ENCODE data around the gene FBXO34.
A peak's percentile ranks its signal among the peaks of the same experiment; 100 is the strongest.

FBXO34 gene

GRCh38 chr14:55241673-55242072 is 29.5 kb upstream of the FBXO34 start:
- Histone ChIP-seq H3K23ac (ENCODE audit: low read length) (no peak overlapping the region), H3K27me3 (ENCODE audit: insufficient read depth, low read length) (peaks cover 5% of the 10 kb centered on the region), H3K4me3 (ENCODE audit: low read depth, low read length) (no peak overlapping the region), H2BK120ac (ENCODE audit: insufficient read depth, low read length, poor library complexity) (no peak overlapping the region), H3K9ac (ENCODE audit: low read length) (no peak overlapping the region), H3K18ac (ENCODE audit: low read length) (no peak overlapping the region), H3K14ac (ENCODE audit: low read length) (no peak overlapping the region), H2AK5ac (ENCODE audit: low read length) (no peak overlapping the region), H3K4me1 (ENCODE audit: control insufficient read depth in 1 of 2, insufficient read depth in 2 of 2, low read length in 2 of 2) (peaks cover 0 to 4% of the 10 kb centered on the region in 2 experiments), H4K91ac (ENCODE audit: low read depth, low read length) (no peak overlapping the region), H3K9me3 (ENCODE audit: insufficient read depth, low read depth, low read length) (no peaks in the 10 kb centered on the region), H4K8ac (ENCODE audit: low read depth, low read length) (no peak overlapping the region), H3K4me2 (ENCODE audit: low read length) (no peak overlapping the region), H2BK5ac (ENCODE audit: low read depth, low read length, poor library complexity) (no peak overlapping the region), H3K27ac (ENCODE audit: low read depth, low read length) (no peak overlapping the region), H2BK12ac (ENCODE audit: low read length) (no peak overlapping the region), H3K36me3 (ENCODE audit: control insufficient read depth in 1 of 2, insufficient read depth in 2 of 2, low read length in 2 of 2) (no peaks in the 10 kb centered on the region), H4K12ac (ENCODE audit: low read depth, low read length) (no peak overlapping the region), H3K4ac (ENCODE audit: low read depth, low read length) (no peak overlapping the region), H2AFZ (ENCODE audit: insufficient read depth, low read length, poor library complexity) (no peak overlapping the region), H3K79me1 (ENCODE audit: low read length) (no peaks in the 10 kb centered on the region), H3K79me2 (ENCODE audit: control insufficient read depth, insufficient read depth, low read length, poor library complexity) (no peaks in the 10 kb centered on the region)
- WGBS (ENCODE audit: extremely low coverage, insufficient coverage, insufficient read length), result no CpG with 5 or more reads among the region's 4 CpGs
- DNase-seq, result no peak

- H3K4ac ChIP-seq (ENCODE audit: low read depth, low read length), result no peak overlapping the region
- no peak overlapping the region for H3K4me3 ChIP-seq (ENCODE audit: low read depth, low read length)
- H2BK5ac ChIP-seq (ENCODE audit: low read depth, low read length, poor library complexity), result no peak overlapping the region
- H3K79me1 ChIP-seq (ENCODE audit: low read length), result no peaks in the 10 kb centered on the region
- H3K36me3 ChIP-seq (ENCODE audit: control insufficient read depth in 1 of 2, insufficient read depth in 2 of 2, low read length in 2 of 2), result no peaks in the 10 kb centered on the region
- H2AFZ ChIP-seq (ENCODE audit: insufficient read depth, low read length, poor library complexity), result no peak overlapping the region
- H4K12ac ChIP-seq (ENCODE audit: low read depth, low read length), result no peak overlapping the region
- H2AK5ac ChIP-seq (ENCODE audit: low read length), result no peak overlapping the region
- H3K18ac ChIP-seq (ENCODE audit: low read length), result no peak overlapping the region
- DNase-seq, result peak in 1 of 2 donors; percentile 6
- H3K14ac ChIP-seq (ENCODE audit: low read length), result no peak overlapping the region
- no peak overlapping the region for H3K4me2 ChIP-seq (ENCODE audit: low read length)
- peak overlapping the region; percentile 56 for H3K9ac ChIP-seq (ENCODE audit: low read length)
- no peak overlapping the region for H4K91ac ChIP-seq (ENCODE audit: low read depth, low read length)
- no CpG with 5 or more reads among the region's 3 CpGs for WGBS (ENCODE audit: extremely low coverage, insufficient coverage, insufficient read length)
- H2BK120ac ChIP-seq (ENCODE audit: insufficient read depth, low read length, poor library complexity), result no peak overlapping the region
- no peaks in the 10 kb centered on the region for H3K9me3 ChIP-seq (ENCODE audit: insufficient read depth, low read depth, low read length)
- H3K27me3 ChIP-seq (ENCODE audit: insufficient read depth, low read length), result peaks cover 5% of the 10 kb centered on the region
- H3K4me1 ChIP-seq (ENCODE audit: control insufficient read depth in 1 of 2, insufficient read depth in 2 of 2, low read length in 2 of 2), result peaks cover 0 to 4% of the 10 kb centered on the region in 2 experiments
- H3K79me2 ChIP-seq (ENCODE audit: control insufficient read depth, insufficient read depth, low read length, poor library complexity), result no peaks in the 10 kb centered on the region
- H3K23ac ChIP-seq (ENCODE audit: low read length), result no peak overlapping the region
- H2BK12ac ChIP-seq (ENCODE audit: low read length), result no peak overlapping the region
- no peak overlapping the region for H4K8ac ChIP-seq (ENCODE audit: low read depth, low read length)
- no peak overlapping the region for H3K27ac ChIP-seq (ENCODE audit: low read depth, low read length)
Measured at GRCh38 chr14:55243386-55243785, 27.8 kb upstream of the FBXO34 start.

- Histone ChIP-seq H2BK120ac (ENCODE audit: insufficient read depth, low read length, poor library complexity) (no peak overlapping the region), H3K79me2 (ENCODE audit: control insufficient read depth, insufficient read depth, low read length, poor library complexity) (no peaks in the 10 kb centered on the region), H3K27ac (ENCODE audit: low read depth, low read length) (no peak overlapping the region), H3K4me3 (ENCODE audit: low read depth, low read length) (no peak overlapping the region), H2AFZ (ENCODE audit: insufficient read depth, low read length, poor library complexity) (no peak overlapping the region), H3K9ac (ENCODE audit: low read length) (peak overlapping the region; percentile 56), H3K14ac (ENCODE audit: low read length) (no peak overlapping the region), H3K18ac (ENCODE audit: low read length) (no peak overlapping the region), H3K27me3 (ENCODE audit: insufficient read depth, low read length) (peaks cover 5% of the 10 kb centered on the region), H3K9me3 (ENCODE audit: insufficient read depth, low read depth, low read length) (no peaks in the 10 kb centered on the region), H2AK5ac (ENCODE audit: low read length) (no peak overlapping the region), H3K79me1 (ENCODE audit: low read length) (no peaks in the 10 kb centered on the region), H3K4me2 (ENCODE audit: low read length) (no peak overlapping the region), H3K23ac (ENCODE audit: low read length) (no peak overlapping the region), H2BK5ac (ENCODE audit: low read depth, low read length, poor library complexity) (no peak overlapping the region), H3K4me1 (ENCODE audit: control insufficient read depth in 1 of 2, insufficient read depth in 2 of 2, low read length in 2 of 2) (peaks cover 0 to 4% of the 10 kb centered on the region in 2 experiments), H4K12ac (ENCODE audit: low read depth, low read length) (no peak overlapping the region), H4K8ac (ENCODE audit: low read depth, low read length) (no peak overlapping the region), H2BK12ac (ENCODE audit: low read length) (no peak overlapping the region), H3K36me3 (ENCODE audit: control insufficient read depth in 1 of 2, insufficient read depth in 2 of 2, low read length in 2 of 2) (no peaks in the 10 kb centered on the region), H4K91ac (ENCODE audit: low read depth, low read length) (no peak overlapping the region), H3K4ac (ENCODE audit: low read depth, low read length) (no peak overlapping the region)
- no CpG with 5 or more reads among the region's 5 CpGs for WGBS (ENCODE audit: extremely low coverage, insufficient coverage, insufficient read length)
- DNase-seq, result no peak
Measured at GRCh38 chr14:55243813-55244212, 27.4 kb upstream of the FBXO34 start.

- Histone ChIP-seq H3K14ac (ENCODE audit: low read length) (no peak overlapping the region), H3K9ac (ENCODE audit: low read length) (no peak overlapping the region), H3K4me2 (ENCODE audit: low read length) (no peak overlapping the region), H3K9me3 (ENCODE audit: insufficient read depth, low read depth, low read length) (no peaks in the 10 kb centered on the region), H3K79me2 (ENCODE audit: control insufficient read depth, insufficient read depth, low read length, poor library complexity) (no peaks in the 10 kb centered on the region), H2AK5ac (ENCODE audit: low read length) (no peak overlapping the region), H2BK12ac (ENCODE audit: low read length) (no peak overlapping the region), H3K23ac (ENCODE audit: low read length) (no peak overlapping the region), H3K27ac (ENCODE audit: low read depth, low read length) (no peak overlapping the region), H2BK5ac (ENCODE audit: low read depth, low read length, poor library complexity) (no peak overlapping the region), H4K8ac (ENCODE audit: low read depth, low read length) (no peak overlapping the region), H3K18ac (ENCODE audit: low read length) (no peak overlapping the region), H3K4ac (ENCODE audit: low read depth, low read length) (no peak overlapping the region), H3K27me3 (ENCODE audit: insufficient read depth, low read length) (peaks cover 2% of the 10 kb centered on the region), H4K12ac (ENCODE audit: low read depth, low read length) (no peak overlapping the region), H3K4me1 (ENCODE audit: control insufficient read depth in 1 of 2, insufficient read depth in 2 of 2, low read length in 2 of 2) (peaks cover 0 to 2% of the 10 kb centered on the region in 2 experiments), H4K91ac (ENCODE audit: low read depth, low read length) (no peak overlapping the region), H2AFZ (ENCODE audit: insufficient read depth, low read length, poor library complexity) (no peak overlapping the region), H3K4me3 (ENCODE audit: low read depth, low read length) (no peak overlapping the region), H2BK120ac (ENCODE audit: insufficient read depth, low read length, poor library complexity) (no peak overlapping the region), H3K79me1 (ENCODE audit: low read length) (no peaks in the 10 kb centered on the region), H3K36me3 (ENCODE audit: control insufficient read depth in 1 of 2, insufficient read depth in 2 of 2, low read length in 2 of 2) (no peaks in the 10 kb centered on the region)
- peak; percentile 19 to 53 for DNase-seq
- no CpG with 5 or more reads among the region's 4 CpGs for WGBS (ENCODE audit: extremely low coverage, insufficient coverage, insufficient read length)
Measured at GRCh38 chr14:55245657-55246268, 25.5 kb upstream of the FBXO34 start.

Data from trophoblast cell (in vitro differentiated cells and primary cell).